Upper lobe of left lung (tissue), 4 donors: ENCODE measurements around the gene GPR180.

ENCODE experiments used
- POLR2A ChIP-seq, 4 donors: fragments of 450-650 bp; IDR thresholded peaks; one replicate each; pipeline ENCODE4 v1.5.1; 2016 to 2017; ENCODE audit warnings: antibody characterized with exemption in 4 of 4, mild to moderate bottlenecking in 2 of 4
- POLR2AphosphoS5 ChIP-seq, 2 donors: sonication (generic); formaldehyde crosslinking; IDR thresholded peaks; one replicate each; pipeline ENCODE4 v1.5.1; 2017; ENCODE audit warnings: antibody characterized with exemption in 2 of 2
- TF ChIP-seq, protein P1 (sequence below), 6 experiments: fragments of 450-650 bp in 4 of 6; fragments of 200-600 bp in 2 of 6; sonication (generic) in 2 of 6; IDR thresholded peaks; one replicate each; pipeline ENCODE4 v1.5.1; 2016 to 2019; ENCODE audit warnings: antibody characterized with exemption in 6 of 6

DNA sequence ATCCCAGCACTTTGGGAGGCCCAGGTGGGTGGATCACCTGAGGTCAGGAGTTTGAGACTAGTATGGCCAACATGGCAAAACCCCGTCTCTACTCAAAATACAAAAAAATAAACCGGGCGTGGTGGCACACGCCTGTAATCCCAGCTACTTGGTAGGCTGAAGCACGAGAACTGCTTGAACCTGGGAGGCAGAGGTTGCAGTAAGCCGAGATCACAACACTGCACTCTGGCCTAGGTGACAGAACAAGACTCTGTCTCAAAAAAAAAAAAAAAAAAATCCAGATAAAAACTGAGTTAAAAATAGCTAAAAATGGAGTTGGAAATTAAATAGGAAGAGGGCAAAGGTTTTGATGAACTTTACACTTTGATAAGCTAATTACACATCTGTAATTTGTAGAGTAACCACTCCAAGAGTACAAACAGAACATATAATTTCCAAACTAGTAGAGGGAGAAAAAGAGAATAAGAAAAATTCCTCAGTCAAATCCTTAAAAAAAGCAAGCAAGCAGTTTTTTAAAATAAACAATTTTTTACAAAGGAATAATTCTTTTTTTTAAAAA lies 16.0 kb upstream of the GPR180 start:
- TF ChIP-seq, protein P1, sequence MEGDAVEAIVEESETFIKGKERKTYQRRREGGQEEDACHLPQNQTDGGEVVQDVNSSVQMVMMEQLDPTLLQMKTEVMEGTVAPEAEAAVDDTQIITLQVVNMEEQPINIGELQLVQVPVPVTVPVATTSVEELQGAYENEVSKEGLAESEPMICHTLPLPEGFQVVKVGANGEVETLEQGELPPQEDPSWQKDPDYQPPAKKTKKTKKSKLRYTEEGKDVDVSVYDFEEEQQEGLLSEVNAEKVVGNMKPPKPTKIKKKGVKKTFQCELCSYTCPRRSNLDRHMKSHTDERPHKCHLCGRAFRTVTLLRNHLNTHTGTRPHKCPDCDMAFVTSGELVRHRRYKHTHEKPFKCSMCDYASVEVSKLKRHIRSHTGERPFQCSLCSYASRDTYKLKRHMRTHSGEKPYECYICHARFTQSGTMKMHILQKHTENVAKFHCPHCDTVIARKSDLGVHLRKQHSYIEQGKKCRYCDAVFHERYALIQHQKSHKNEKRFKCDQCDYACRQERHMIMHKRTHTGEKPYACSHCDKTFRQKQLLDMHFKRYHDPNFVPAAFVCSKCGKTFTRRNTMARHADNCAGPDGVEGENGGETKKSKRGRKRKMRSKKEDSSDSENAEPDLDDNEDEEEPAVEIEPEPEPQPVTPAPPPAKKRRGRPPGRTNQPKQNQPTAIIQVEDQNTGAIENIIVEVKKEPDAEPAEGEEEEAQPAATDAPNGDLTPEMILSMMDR (IDR thresholded peaks at IDR 0.05), result no peak
- TF ChIP-seq POLR2A (IDR thresholded peaks at IDR 0.05) (no peak), POLR2AphosphoS5 (IDR thresholded peaks at IDR 0.05) (no peak)
